ENCODE data around the gene PARD3. TPM values are rescaled to one million over a fixed set of nuclear protein-coding genes. Genes with fewer than 3 reads are reported as not detected.
"Not testable (repeated sequence)": the region's sequence is repeated elsewhere in the genome, so short reads cannot be mapped to it uniquely, and the experiment has no call there.

The PARD3 gene
- total RNA-seq, 3 donors from 2014 or later (not counting 1 experiment from before 2014, with no cell fraction given), result 0.14 to 0.49 (median 0.38) TPM

DNA sequence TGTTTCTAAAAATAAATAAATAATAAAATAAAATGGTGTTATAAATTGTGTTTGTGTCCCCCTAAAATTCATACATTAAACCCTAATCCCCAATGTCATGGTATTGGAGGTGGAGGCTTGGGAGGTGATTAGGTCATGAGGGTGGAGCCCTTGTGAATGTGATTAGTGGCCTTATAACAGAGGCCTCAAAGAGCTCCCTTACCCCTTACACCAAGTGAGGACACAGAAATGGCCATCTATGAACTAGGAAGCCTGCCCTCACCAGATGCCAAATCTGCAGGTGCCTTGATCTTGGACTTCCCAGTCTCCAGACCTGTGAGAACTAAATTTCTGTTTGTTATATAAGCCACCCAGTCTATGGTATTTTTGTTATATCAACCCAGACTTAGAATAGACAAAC is 738.7 kb downstream of the PARD3 start:
- Histone ChIP-seq H3K36me3 (ENCODE audit: control insufficient read depth, insufficient read depth, low read length) (no peaks in the 10 kb centered on the region), H3K4me1 (ENCODE audit: control insufficient read depth, insufficient read depth, low read length) (no peaks in the 10 kb centered on the region), H3K27ac (ENCODE audit: low read length) (no peak overlapping the region), H3K4me3 (ENCODE audit: low read length) (no peak overlapping the region), H3K9me3 (ENCODE audit: control insufficient read depth, insufficient read depth, low read length) (peaks cover 3% of the 10 kb centered on the region), H3K27me3 (ENCODE audit: control insufficient read depth, insufficient read depth, low read length) (no peaks in the 10 kb centered on the region)
- TF ChIP-seq, protein P1, sequence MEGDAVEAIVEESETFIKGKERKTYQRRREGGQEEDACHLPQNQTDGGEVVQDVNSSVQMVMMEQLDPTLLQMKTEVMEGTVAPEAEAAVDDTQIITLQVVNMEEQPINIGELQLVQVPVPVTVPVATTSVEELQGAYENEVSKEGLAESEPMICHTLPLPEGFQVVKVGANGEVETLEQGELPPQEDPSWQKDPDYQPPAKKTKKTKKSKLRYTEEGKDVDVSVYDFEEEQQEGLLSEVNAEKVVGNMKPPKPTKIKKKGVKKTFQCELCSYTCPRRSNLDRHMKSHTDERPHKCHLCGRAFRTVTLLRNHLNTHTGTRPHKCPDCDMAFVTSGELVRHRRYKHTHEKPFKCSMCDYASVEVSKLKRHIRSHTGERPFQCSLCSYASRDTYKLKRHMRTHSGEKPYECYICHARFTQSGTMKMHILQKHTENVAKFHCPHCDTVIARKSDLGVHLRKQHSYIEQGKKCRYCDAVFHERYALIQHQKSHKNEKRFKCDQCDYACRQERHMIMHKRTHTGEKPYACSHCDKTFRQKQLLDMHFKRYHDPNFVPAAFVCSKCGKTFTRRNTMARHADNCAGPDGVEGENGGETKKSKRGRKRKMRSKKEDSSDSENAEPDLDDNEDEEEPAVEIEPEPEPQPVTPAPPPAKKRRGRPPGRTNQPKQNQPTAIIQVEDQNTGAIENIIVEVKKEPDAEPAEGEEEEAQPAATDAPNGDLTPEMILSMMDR (IDR thresholded peaks at IDR 0.05), result no peak
- no peaks in the 10 kb centered on the region for H3K4me1 Mint-ChIP-seq
- DNase-seq, result no peak
- ATAC-seq, result no peak
- intact Hi-C loops (cut with micrococcal nuclease), result no loop called here
- no peaks in the 10 kb centered on the region for H3K36me3 Mint-ChIP-seq
- no peaks in the 10 kb centered on the region for H3K27me3 Mint-ChIP-seq (ENCODE audit: low read depth in 2 of 2)
- no peak overlapping the region for H3K27ac Mint-ChIP-seq
- H3K4me3 Mint-ChIP-seq, result no peak overlapping the region
- peaks cover 0 to 4% of the 10 kb centered on the region in 2 donors for H3K9me3 Mint-ChIP-seq

DNA sequence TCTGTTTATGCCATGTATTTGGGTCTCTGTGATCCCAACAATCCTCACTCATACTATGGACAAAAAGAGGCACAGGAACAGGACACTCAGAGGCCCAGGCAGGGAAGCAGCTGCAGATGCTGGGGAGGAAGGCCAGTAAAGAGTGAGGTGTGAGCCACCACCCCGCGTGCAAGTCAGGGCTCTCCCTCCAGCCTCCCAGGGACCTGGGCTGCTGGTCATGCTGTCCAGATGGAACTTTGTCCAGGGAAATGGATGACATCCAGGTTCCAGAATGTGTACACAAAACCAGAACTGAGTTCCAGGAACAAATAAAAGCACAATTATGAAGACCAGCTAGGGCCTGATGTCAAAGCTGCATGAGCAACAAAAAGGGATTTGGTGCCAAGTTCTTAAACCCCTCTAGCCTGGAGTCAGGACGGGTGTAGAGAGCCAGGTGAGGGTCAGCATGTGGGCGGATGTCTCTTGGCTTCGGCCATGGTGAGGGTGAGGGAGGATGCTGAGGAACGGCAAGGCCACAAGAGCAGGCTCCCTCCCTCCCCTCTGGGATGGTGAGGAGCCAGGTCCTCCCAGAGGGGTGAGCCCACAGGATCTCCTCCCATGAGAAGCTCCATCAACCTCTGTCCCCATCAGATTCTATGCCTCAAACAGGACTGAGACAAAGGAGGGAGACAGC is 739.7 kb downstream of the PARD3 start:
- Mint-ChIP-seq H3K9me3 (peaks cover 0 to 5% of the 10 kb centered on the region in 2 donors), H3K27me3 (ENCODE audit: low read depth in 2 of 2) (peaks cover 1 to 2% of the 10 kb centered on the region in 2 donors), H3K27ac (no peak overlapping the region), H3K36me3 (no peaks in the 10 kb centered on the region), H3K4me3 (no peak overlapping the region), H3K4me1 (no peaks in the 10 kb centered on the region)
- Histone ChIP-seq H3K27me3 (ENCODE audit: control insufficient read depth, insufficient read depth, low read length) (no peaks in the 10 kb centered on the region), H3K27ac (ENCODE audit: low read length) (no peak overlapping the region), H3K9me3 (ENCODE audit: control insufficient read depth, insufficient read depth, low read length) (peaks cover 3% of the 10 kb centered on the region), H3K4me3 (ENCODE audit: low read length) (no peak overlapping the region), H3K4me1 (ENCODE audit: control insufficient read depth, insufficient read depth, low read length) (no peaks in the 10 kb centered on the region), H3K36me3 (ENCODE audit: control insufficient read depth, insufficient read depth, low read length) (no peaks in the 10 kb centered on the region)
- 93% methylated on average over 6 of the region's 6 CpGs for WGBS (ENCODE audit: insufficient coverage)
- ATAC-seq (no peak), DNase-seq (no peak)
- intact Hi-C loops (cut with micrococcal nuclease), result no loop called here
- TF ChIP-seq, protein P1 (IDR thresholded peaks at IDR 0.05), result no peak

GRCh38 chr10:34074051-34074450 is 741.0 kb downstream of the PARD3 start:
- 94% methylated on average over 3 of the region's 3 CpGs for WGBS (ENCODE audit: insufficient coverage)
- H3K36me3 Mint-ChIP-seq, result no peaks in the 10 kb centered on the region
- H3K4me1 ChIP-seq (ENCODE audit: control insufficient read depth, insufficient read depth, low read length), result no peaks in the 10 kb centered on the region

GRCh38 chr10:34067741-34068140 is 747.4 kb downstream of the PARD3 start:
- H3K27ac ChIP-seq (ENCODE audit: low read length); H3K9me3 Mint-ChIP-seq; H3K36me3 ChIP-seq (ENCODE audit: control insufficient read depth, insufficient read depth, low read length); ATAC-seq; H3K27me3 ChIP-seq (ENCODE audit: control insufficient read depth, insufficient read depth, low read length); H3K4me1 ChIP-seq (ENCODE audit: control insufficient read depth, insufficient read depth, low read length); intact Hi-C loops (cut with micrococcal nuclease); H3K27me3 Mint-ChIP-seq (ENCODE audit: low read depth in 2 of 2); H3K4me3 Mint-ChIP-seq; H3K4me3 ChIP-seq (ENCODE audit: low read length); H3K27ac Mint-ChIP-seq; H3K4me1 Mint-ChIP-seq; DNase-seq; H3K36me3 Mint-ChIP-seq; H3K9me3 ChIP-seq (ENCODE audit: control insufficient read depth, insufficient read depth, low read length): not testable (repeated sequence)
- WGBS (ENCODE audit: insufficient coverage), result 82% methylated on average over 6 of the region's 6 CpGs

More at GRCh38 chr10:34074051-34074450, 741.0 kb downstream of the PARD3 start:
- Mint-ChIP-seq H3K4me1 (no peaks in the 10 kb centered on the region), H3K27ac (no peak overlapping the region), H3K9me3 (peaks cover 0 to 7% of the 10 kb centered on the region in 2 donors), H3K4me3 (no peak overlapping the region), H3K27me3 (ENCODE audit: low read depth in 2 of 2) (peaks cover 5% of the 10 kb centered on the region in 2 donors)
- H3K4me3 ChIP-seq (ENCODE audit: low read length), result no peak overlapping the region
- ATAC-seq, result no peak
- intact Hi-C loops (cut with micrococcal nuclease), result no loop called here
- no peak for DNase-seq
- no peaks in the 10 kb centered on the region for H3K27me3 ChIP-seq (ENCODE audit: control insufficient read depth, insufficient read depth, low read length)
- H3K9me3 ChIP-seq (ENCODE audit: control insufficient read depth, insufficient read depth, low read length), result peaks cover 3% of the 10 kb centered on the region
- TF ChIP-seq, protein P1 (IDR thresholded peaks at IDR 0.05), result no peak
- no peak overlapping the region for H3K27ac ChIP-seq (ENCODE audit: low read length)
- no peaks in the 10 kb centered on the region for H3K36me3 ChIP-seq (ENCODE audit: control insufficient read depth, insufficient read depth, low read length)
